Coronary artery (tissue), 2 donors: ENCODE data around the gene PEX7.
A peak's percentile ranks its signal among the peaks of the same experiment; 100 is the strongest.
"Not testable (repeated sequence)": the region's sequence is repeated elsewhere in the genome, so short reads cannot be mapped to it uniquely, and the experiment has no call there.

ENCODE experiments used
- DNase-seq: peaks from one replicate; pipeline ENCODE4 v3.0.0-alpha.2; 2017; ENCODE audit warnings: low spot score
- H3K27ac ChIP-seq, 2 donors: fragments of 200-600 bp; sonication (generic); one replicate each; pipeline ENCODE4 v1.5.1; 2016 to 2019
- H3K4me3 ChIP-seq: fragments of 200-600 bp; sonication (generic); 2 replicates; pipeline ENCODE4 v1.5.1; 2016; ENCODE audit warnings: mild to moderate bottlenecking, moderate library complexity
- TF ChIP-seq, protein P1 (sequence below): fragments of 200-600 bp; sonication (generic); IDR thresholded peaks from one replicate; pipeline ENCODE4 v1.5.1; 2019; ENCODE audit warnings: antibody characterized with exemption

The PEX7 gene

DNA sequence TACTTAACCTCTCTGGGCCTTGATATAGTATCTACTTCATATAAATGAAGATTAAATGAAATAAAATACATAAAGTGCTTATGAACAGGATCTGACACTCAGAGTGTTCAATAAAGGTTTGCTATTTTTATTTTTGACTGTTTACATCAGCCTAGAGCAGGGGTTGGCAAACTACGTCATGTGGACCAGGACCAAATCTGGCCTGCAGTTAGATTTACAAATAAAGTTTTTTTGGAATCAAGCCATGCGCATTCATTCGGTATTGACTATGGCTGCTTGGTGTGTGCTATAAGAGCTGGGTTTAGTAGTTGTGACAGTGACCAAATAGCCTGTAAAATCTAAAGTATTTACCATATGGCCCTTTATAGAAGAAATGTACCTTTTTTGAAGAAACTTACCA is 20.8 kb downstream of the PEX7 start:
- Histone ChIP-seq H3K4me3 (no peak overlapping the region), H3K27ac (no peak overlapping the region)
- DNase-seq, result no peak
- TF ChIP-seq, protein P1, sequence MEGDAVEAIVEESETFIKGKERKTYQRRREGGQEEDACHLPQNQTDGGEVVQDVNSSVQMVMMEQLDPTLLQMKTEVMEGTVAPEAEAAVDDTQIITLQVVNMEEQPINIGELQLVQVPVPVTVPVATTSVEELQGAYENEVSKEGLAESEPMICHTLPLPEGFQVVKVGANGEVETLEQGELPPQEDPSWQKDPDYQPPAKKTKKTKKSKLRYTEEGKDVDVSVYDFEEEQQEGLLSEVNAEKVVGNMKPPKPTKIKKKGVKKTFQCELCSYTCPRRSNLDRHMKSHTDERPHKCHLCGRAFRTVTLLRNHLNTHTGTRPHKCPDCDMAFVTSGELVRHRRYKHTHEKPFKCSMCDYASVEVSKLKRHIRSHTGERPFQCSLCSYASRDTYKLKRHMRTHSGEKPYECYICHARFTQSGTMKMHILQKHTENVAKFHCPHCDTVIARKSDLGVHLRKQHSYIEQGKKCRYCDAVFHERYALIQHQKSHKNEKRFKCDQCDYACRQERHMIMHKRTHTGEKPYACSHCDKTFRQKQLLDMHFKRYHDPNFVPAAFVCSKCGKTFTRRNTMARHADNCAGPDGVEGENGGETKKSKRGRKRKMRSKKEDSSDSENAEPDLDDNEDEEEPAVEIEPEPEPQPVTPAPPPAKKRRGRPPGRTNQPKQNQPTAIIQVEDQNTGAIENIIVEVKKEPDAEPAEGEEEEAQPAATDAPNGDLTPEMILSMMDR, result no peak

DNA sequence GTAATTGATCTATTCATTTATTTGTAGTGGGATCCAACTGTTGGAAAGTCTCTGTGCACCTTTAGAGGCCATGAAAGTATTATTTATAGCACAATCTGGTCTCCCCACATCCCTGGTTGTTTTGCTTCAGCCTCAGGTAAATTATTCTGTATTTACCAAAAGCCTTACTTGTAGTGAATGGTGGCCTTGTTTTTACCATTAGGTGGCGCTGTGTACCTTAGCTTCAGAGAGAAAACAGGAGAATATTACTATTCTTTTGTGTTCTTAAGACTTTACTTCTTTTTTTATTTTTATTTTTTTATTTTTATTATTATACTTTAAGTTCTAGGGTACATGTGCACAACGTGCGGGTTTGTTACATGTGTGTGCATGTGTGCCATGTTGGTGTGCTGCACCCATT is 23.7 kb downstream of the PEX7 start:
- H3K4me3 ChIP-seq, result no peak overlapping the region
- DNase-seq, result no peak
- TF ChIP-seq, protein P1, result peak; percentile 57
- H3K27ac ChIP-seq, result no peak overlapping the region

GRCh38 chr6:136846477-136846876 is 24.1 kb downstream of the PEX7 start:
- DNase-seq, H3K4me3 ChIP-seq, H3K27ac ChIP-seq: not testable (repeated sequence)

- H3K4me3 ChIP-seq, H3K27ac ChIP-seq, DNase-seq: not testable (repeated sequence)
These were observed 27.7 kb downstream of the PEX7 start for GRCh38 chr6:136849979-136850563.

GRCh38 chr6:136859430-136859829 is 37.0 kb downstream of the PEX7 start:
- Histone ChIP-seq H3K27ac (no peak overlapping the region), H3K4me3 (no peak overlapping the region)
- TF ChIP-seq, protein P1, result no peak
- DNase-seq, result no peak

GRCh38 chr6:136860043-136860442 is 37.7 kb downstream of the PEX7 start:
- TF ChIP-seq, protein P1, result no peak
- DNase-seq, result no peak
- no peak overlapping the region for H3K4me3 ChIP-seq
- H3K27ac ChIP-seq, result no peak overlapping the region

DNA sequence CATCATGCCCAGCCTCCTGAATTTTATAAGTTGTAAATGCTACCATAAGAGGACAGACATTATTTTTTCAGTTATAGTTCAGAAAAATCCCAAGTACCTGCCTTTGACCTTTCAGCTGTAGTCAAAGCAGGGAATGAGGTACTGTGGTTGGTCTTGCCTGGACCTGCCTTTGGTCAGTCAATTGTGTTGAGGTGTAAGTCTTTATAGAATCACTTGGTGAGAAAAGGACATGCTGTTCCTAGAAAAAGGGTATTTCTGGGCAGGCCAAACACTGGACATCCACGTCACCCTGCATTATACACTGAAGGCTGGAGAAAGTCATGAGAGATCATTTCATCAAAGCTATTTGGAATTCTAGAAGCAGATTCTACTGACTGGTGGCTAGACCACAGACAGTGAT is 40.3 kb downstream of the PEX7 start:
- DNase-seq, result no peak
- TF ChIP-seq, protein P1, result no peak

GRCh38 chr6:136863752-136864151 is 41.4 kb downstream of the PEX7 start:
- TF ChIP-seq, protein P1, result no peak
- no peak for DNase-seq
- no peak overlapping the region for H3K4me3 ChIP-seq
- no peak overlapping the region for H3K27ac ChIP-seq

More for the DNA sequence above, 40.3 kb downstream of the PEX7 start:
- Histone ChIP-seq H3K4me3 (no peak overlapping the region), H3K27ac (no peak overlapping the region)
